Retinal pigment epithelial cell (primary cell): Measurements from ENCODE around the gene FARS2.

ENCODE experiments used
- DNase-seq: peaks from one replicate; pipeline ENCODE4 v3.0.0-alpha.2; 2010; ENCODE audit warnings: low read depth
- H3K4me3 ChIP-seq: 2 replicates; pipeline ENCODE4 v1.5.1; 2011; ENCODE audit warnings: mild to moderate bottlenecking, low read length, control low read depth, moderate library complexity
- CTCF ChIP-seq: conservative IDR thresholded peaks from 2 replicates; pipeline ENCODE4 v1.5.1; 2011; ENCODE audit warnings: low read depth, low read length, control low read depth, inconsistent platforms

The FARS2 gene

DNA sequence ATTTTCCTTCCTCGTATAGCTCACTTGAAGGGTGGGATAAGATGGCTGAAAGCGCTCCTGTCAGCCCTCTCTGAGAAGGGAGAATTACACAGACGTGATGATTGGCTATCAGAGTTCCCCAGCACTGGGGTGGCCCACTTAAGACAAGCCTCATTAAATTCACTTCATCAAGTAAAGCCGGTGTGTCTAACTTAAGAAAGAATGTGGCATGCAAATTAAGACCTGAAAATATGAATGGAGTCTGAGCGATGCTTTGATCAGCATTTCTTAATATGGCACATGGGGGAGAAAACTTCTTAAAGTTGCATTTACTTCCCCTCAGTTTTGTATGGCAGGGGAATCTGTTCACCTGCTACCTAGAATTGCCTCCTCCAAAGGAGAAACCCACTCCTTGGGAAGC, 369.3 kb downstream of the FARS2 start:
- no peak for DNase-seq

GRCh38 chr6:5632348-5632935, 371.1 kb downstream of the FARS2 start:
- no peak for TF ChIP-seq CTCF
- no peak for DNase-seq
- no peak overlapping the region for H3K4me3 ChIP-seq

More for the DNA sequence above, 369.3 kb downstream of the FARS2 start:
- TF ChIP-seq CTCF, result no peak
- no peak overlapping the region for H3K4me3 ChIP-seq

DNA sequence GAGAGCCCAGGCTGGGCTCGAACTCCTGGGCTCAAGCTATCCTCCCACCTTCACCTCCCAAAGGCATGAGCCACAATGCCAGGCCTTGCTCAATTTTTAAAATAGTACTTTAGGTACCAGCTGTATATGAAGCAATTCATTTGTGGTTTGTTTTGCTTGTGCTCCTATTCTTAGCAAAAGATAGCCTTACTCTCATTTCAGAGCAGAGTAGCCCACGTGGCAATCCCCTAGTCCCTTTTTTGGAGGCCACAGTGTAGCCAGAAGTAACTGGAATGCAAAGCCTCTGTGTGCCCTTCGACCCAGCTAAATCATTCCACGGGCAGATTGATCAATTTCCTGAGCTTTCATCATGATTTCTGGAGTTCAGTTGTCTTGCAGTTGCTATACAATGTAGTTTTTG, 373.2 kb downstream of the FARS2 start:
- no peak overlapping the region for H3K4me3 ChIP-seq
- no peak for DNase-seq
- no peak for TF ChIP-seq CTCF

DNA sequence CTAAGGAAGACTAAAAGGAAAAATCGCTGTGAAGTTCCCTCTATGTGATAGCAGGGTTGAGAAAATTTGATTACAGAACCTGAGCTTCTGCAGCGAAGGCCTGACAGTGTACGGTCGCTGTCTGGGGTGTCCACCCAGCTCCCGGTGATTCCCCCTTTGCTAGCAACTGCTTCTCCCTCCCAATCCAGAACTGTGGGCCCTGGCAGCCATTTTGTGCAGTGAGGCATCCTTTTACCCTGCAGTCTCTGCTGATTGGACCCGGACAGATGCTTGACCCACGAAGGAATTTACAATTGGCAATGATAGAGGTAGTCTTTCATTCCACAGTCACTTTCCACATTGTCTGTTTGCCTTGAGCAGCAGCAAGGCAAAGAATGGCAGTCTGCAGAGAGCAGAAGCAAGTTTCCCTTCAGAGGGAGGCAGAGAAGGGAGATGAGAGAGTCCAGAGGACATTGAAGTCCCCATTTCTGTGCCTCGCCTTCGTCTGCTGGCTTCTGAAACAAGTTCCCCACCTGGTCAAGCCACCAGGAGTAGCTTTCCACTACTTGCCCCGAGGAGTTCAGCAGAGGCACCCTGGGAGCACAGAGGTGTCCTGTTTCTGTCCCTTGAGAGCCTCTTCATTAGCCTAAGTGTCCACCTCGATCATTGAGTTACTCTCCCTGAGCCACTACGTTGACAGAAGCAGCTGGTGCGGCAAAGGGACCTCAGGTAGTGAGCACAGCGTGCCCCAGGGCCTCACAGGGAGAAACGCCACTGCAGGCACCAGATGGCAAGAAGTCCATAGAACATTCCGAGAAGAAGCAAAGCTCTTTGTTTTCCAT, 375.1 kb downstream of the FARS2 start:
- no peak for TF ChIP-seq CTCF
- no peak for DNase-seq
- no peak overlapping the region for H3K4me3 ChIP-seq

- TF ChIP-seq CTCF, result no peak
- DNase-seq, result no peak
- H3K4me3 ChIP-seq, result no peak overlapping the region
These were observed 376.4 kb downstream of the FARS2 start for GRCh38 chr6:5637714-5638113.

- H3K4me3 ChIP-seq, result no peak overlapping the region
- no peak for TF ChIP-seq CTCF
- peak; percentile 19 for DNase-seq
These were observed 377.4 kb downstream of the FARS2 start for GRCh38 chr6:5638666-5639065.

GRCh38 chr6:5639193-5639592, 377.9 kb downstream of the FARS2 start:
- no peak overlapping the region for H3K4me3 ChIP-seq
- DNase-seq, result no peak
- TF ChIP-seq CTCF, result no peak
